ENCODE measurements around the gene EFCAB8.

Gene EFCAB8

DNA sequence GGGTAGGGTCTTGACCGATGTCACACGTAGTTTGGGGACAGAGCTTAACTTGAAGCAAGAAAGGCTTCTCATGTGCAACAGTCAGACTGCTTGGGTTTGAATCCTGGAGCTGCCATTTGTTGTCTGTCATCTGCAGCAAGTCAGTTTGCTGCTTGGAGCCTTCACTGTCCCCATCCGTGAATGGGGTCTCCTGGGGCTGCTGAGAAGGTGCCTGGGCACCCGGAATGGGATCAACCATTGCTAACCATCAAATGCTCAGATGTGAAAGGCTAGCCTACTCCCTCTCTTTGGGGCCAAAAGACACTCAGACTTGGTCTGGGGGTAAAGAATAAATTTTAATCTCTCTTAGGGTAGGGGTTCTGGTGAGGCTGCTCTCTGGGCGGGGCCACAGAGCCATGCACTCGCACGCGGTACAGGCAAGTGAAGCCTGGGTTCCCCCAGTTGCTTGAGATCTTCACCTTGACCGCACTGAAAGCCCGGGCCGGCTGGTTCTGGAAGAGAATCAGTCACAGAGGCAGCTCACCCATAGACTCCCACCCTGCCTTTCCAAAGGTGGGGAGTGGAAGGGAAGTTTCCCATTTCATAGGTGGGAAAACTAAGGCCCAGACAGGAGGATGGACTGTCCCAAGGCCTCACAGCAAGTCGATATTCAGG, 124.9 kb downstream of the EFCAB8 start:
- no peak overlapping the region for H3K4me2 ChIP-seq (ENCODE audit: low read length)
- H3K27me3 ChIP-seq (ENCODE audit: control insufficient read depth, insufficient read depth, low read length), result no peaks in the 10 kb centered on the region
- no peaks in the 10 kb centered on the region for H3K79me2 ChIP-seq
- H3K4me1 ChIP-seq, result no peaks in the 10 kb centered on the region
- H3K9me3 ChIP-seq (ENCODE audit: control insufficient read depth, low read length), result no peaks in the 10 kb centered on the region
- H3K4me3 ChIP-seq (ENCODE audit: low read depth, low read length), result no peak overlapping the region
- TF ChIP-seq, protein P1, sequence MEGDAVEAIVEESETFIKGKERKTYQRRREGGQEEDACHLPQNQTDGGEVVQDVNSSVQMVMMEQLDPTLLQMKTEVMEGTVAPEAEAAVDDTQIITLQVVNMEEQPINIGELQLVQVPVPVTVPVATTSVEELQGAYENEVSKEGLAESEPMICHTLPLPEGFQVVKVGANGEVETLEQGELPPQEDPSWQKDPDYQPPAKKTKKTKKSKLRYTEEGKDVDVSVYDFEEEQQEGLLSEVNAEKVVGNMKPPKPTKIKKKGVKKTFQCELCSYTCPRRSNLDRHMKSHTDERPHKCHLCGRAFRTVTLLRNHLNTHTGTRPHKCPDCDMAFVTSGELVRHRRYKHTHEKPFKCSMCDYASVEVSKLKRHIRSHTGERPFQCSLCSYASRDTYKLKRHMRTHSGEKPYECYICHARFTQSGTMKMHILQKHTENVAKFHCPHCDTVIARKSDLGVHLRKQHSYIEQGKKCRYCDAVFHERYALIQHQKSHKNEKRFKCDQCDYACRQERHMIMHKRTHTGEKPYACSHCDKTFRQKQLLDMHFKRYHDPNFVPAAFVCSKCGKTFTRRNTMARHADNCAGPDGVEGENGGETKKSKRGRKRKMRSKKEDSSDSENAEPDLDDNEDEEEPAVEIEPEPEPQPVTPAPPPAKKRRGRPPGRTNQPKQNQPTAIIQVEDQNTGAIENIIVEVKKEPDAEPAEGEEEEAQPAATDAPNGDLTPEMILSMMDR (IDR thresholded peaks at IDR 0.05), result no peak
- no peaks in the 10 kb centered on the region for H3K36me3 ChIP-seq (ENCODE audit: control insufficient read depth, insufficient read depth, low read length)
- H2AFZ ChIP-seq, result no peak overlapping the region
- no peak overlapping the region for H3K9ac ChIP-seq
- H3K27ac ChIP-seq, result no peak overlapping the region

DNA sequence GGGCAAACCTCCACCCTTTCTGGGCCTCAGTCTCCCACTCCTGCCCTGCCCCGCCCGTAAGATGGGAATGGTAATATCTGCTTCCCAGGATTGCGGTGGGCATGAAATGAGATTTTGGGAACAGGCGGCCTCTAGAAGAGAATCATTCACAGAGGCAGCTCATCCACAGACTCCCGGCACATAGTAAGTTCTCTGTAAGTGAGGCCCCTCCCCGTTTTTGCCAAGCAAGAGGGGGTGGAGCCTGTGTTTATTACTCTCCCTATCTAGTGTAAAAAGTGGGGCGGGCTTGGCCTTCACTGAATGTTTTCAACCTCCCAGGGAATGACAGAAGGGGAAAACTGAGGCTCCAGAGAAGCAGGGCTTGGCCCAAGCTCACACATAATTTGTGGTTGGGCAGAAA, 125.5 kb downstream of the EFCAB8 start:
- Histone ChIP-seq H3K9me3 (ENCODE audit: control insufficient read depth, low read length) (no peaks in the 10 kb centered on the region), H3K9ac (no peak overlapping the region), H3K27me3 (ENCODE audit: control insufficient read depth, insufficient read depth, low read length) (no peaks in the 10 kb centered on the region), H3K36me3 (ENCODE audit: control insufficient read depth, insufficient read depth, low read length) (no peaks in the 10 kb centered on the region), H3K27ac (no peak overlapping the region), H3K4me3 (ENCODE audit: low read depth, low read length) (no peak overlapping the region), H3K4me1 (no peaks in the 10 kb centered on the region), H3K4me2 (ENCODE audit: low read length) (no peak overlapping the region), H2AFZ (no peak overlapping the region), H3K79me2 (no peaks in the 10 kb centered on the region)
- TF ChIP-seq, protein P1 (IDR thresholded peaks at IDR 0.05), result no peak

DNA sequence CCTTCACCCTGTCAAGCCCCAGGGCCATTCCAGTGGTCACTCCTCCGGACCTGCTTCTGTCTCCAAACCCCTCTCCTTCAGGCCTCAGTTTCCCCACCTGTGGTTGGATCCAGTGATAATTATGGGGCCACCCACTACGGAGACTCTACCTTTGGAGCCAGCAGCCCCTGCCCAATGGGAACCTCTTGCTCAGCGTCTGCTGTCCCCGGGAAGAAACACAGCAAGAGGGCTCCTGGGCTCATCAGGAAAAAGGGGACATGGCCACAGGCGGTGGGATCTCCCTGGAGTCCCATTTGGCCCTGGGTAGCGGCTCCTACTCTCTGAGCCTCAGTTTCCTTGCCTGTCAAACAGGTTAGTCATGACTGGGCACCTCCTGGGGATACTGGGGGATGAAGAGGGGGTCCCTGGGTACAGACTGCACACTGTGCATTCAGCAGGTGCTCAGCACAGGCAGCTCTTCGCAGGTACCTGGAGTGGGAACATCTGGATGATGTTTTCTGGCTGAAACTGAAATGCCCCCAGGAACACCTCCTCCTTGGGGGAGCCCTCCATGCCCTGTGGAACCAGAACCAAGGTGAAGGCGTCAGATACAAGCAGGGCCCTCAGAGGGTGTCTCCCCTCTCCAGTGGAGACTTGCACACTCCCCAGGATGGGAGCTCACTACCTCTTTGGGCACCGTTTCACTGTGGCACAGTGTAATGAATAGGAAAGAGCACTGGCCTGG, 126.1 kb downstream of the EFCAB8 start:
- Histone ChIP-seq H3K4me1 (no peaks in the 10 kb centered on the region), H3K4me3 (ENCODE audit: low read depth, low read length) (no peak overlapping the region), H3K36me3 (ENCODE audit: control insufficient read depth, insufficient read depth, low read length) (no peaks in the 10 kb centered on the region), H3K4me2 (ENCODE audit: low read length) (no peak overlapping the region), H2AFZ (no peak overlapping the region), H3K79me2 (no peaks in the 10 kb centered on the region), H3K27me3 (ENCODE audit: control insufficient read depth, insufficient read depth, low read length) (no peaks in the 10 kb centered on the region), H3K27ac (no peak overlapping the region), H3K9ac (no peak overlapping the region), H3K9me3 (ENCODE audit: control insufficient read depth, low read length) (no peaks in the 10 kb centered on the region)
- TF ChIP-seq, protein P1 (IDR thresholded peaks at IDR 0.05), result no peak

DNA sequence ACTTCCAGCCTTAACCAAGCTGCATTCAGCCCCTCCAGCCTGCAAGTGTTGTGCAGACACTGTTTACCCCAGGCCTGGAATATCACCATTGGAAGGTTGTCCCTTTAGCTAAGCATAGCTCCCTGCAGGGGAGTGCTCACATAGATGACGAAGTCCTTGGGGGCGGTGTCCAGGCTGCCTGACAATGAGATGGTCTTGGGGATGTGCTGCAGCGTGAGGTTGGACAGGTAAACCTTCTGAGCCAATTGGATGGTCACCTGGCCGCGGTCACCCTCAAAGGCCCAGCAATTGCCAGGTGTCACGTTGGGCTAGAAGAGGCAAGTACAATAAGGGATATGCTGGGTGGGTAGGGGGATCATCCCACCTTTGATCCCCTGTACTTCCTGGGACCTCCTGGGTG, 126.9 kb downstream of the EFCAB8 start:
- Histone ChIP-seq H3K4me1 (no peaks in the 10 kb centered on the region), H3K36me3 (ENCODE audit: control insufficient read depth, insufficient read depth, low read length) (no peaks in the 10 kb centered on the region), H3K4me2 (ENCODE audit: low read length) (no peak overlapping the region)

More for the DNA sequence above, 126.9 kb downstream of the EFCAB8 start:
- TF ChIP-seq, protein P1 (IDR thresholded peaks at IDR 0.05), result no peak
- no peaks in the 10 kb centered on the region for H3K27me3 ChIP-seq (ENCODE audit: control insufficient read depth, insufficient read depth, low read length)
- H3K9ac ChIP-seq, result no peak overlapping the region
- H2AFZ ChIP-seq, result no peak overlapping the region
- no peaks in the 10 kb centered on the region for H3K79me2 ChIP-seq
- H3K9me3 ChIP-seq (ENCODE audit: control insufficient read depth, low read length), result no peaks in the 10 kb centered on the region
- H3K27ac ChIP-seq, result no peak overlapping the region
- no peak overlapping the region for H3K4me3 ChIP-seq (ENCODE audit: low read depth, low read length)

All from parathyroid adenoma (tissue), 2 donors.